Thyroid gland (tissue), 4 donors: ENCODE results near the gene LSP1. TPM values are rescaled to one million over a fixed set of nuclear protein-coding genes. Genes with fewer than 3 reads are reported as not detected.

Source experiments
- DNase-seq, 2 donors: peaks; one replicate each; pipeline ENCODE4 v3.0.0-alpha.2; 2019
- H3K27ac ChIP-seq, 3 donors: fragments of 200-600 bp; sonication (generic); 1 replicate in 2 of 3; 2 replicates in 1 of 3; pipeline ENCODE4 v1.5.1; 2016 to 2019; ENCODE audit warnings: mild to moderate bottlenecking in 1 of 3, moderate library complexity in 1 of 3
- H3K27me3 ChIP-seq: fragments of 200-600 bp; sonication (generic); one replicate; pipeline ENCODE4 v1.5.1; 2019
- H3K36me3 ChIP-seq, 2 donors: fragments of 200-600 bp; sonication (generic); one replicate each; pipeline ENCODE4 v1.5.1; 2016 to 2019
- H3K4me1 ChIP-seq, 2 donors: fragments of 200-600 bp; sonication (generic); one replicate each; pipeline ENCODE4 v1.5.1; 2017 to 2019
- H3K4me3 ChIP-seq, 3 donors: fragments of 200-600 bp; sonication (generic); replicated peaks in 1 of 3; 1 replicate in 2 of 3; 2 replicates in 1 of 3; pipeline ENCODE4 v1.5.1; 2016; ENCODE audit warnings: mild to moderate bottlenecking in 1 of 3
- H3K9me3 ChIP-seq: fragments of 200-600 bp; sonication (generic); one replicate; pipeline ENCODE4 v1.5.1; 2017
- CTCF ChIP-seq, 6 experiments: fragments of 200-600 bp in 3 of 6; fragments of 450-650 bp in 3 of 6; sonication (generic) in 3 of 6; IDR thresholded peaks; one replicate each; pipeline ENCODE4 v1.5.1; 2016 to 2019; ENCODE audit warnings: antibody characterized with exemption in 6 of 6, mild to moderate bottlenecking in 2 of 6, inconsistent platforms in 1 of 6, moderate library complexity in 1 of 6
- POLR2A ChIP-seq, 2 donors: fragments of 450-650 bp; IDR thresholded peaks; one replicate each; pipeline ENCODE4 v1.6.1; 2017; ENCODE audit warnings: antibody characterized with exemption in 2 of 2, mild to moderate bottlenecking in 2 of 2, moderate library complexity in 1 of 2
- WGBS, 2 donors: methylation state at CpG; one replicate each; pipeline ENCODE4 v1.1.5; 2017; 5-methylcytosine and 5-hydroxymethylcytosine counted together
- intact Hi-C: fragments of 100-400 bp; cut with DNase I; formaldehyde crosslinking; loops from one replicate; pipeline ENCODE4 v1.15.1; 2023
- total RNA-seq, 4 donors: library from RNA; depleted of rRNA; stranded (reverse); fragments of >200 nt; gene quantifications; one replicate each; pipeline ENCODE4 v1.2.3, GENCODE V29; 2016

Gene LSP1
- total RNA-seq, 4 donors from 2014 or later: 6.7 to 26.1 (median 10.5) TPM

GRCh38 chr11:1935156-1936071, 82.5 kb downstream of the LSP1 start:
- intact Hi-C loops: loop anchor here (2.0 kb wide), 1 partner anchor 23 kb away; no protein-coding TSS in a partner anchor
- no peaks in the 10 kb centered on the region for H3K36me3 ChIP-seq
- H3K4me1 ChIP-seq: no peaks in the 10 kb centered on the region
- DNase-seq: no peak
- H3K4me3 ChIP-seq: no peak overlapping the region
- no peak overlapping the region for H3K27ac ChIP-seq
- WGBS, 2 donors: 86 to 90% methylated on average over 9 to 19 of the region's 33 CpGs
- H3K9me3 ChIP-seq: no peaks in the 10 kb centered on the region
- TF ChIP-seq CTCF (IDR thresholded peaks at IDR 0.05) (no peak), POLR2A (IDR thresholded peaks at IDR 0.05) (no peak)
- no peaks in the 10 kb centered on the region for H3K27me3 ChIP-seq

GRCh38 chr11:1936072-1936780, 83.3 kb downstream of the LSP1 start:
- Histone ChIP-seq H3K36me3 (no peaks in the 10 kb centered on the region), H3K4me3 (no peak overlapping the region), H3K27ac (no peak overlapping the region), H3K4me1 (no peaks in the 10 kb centered on the region), H3K9me3 (no peaks in the 10 kb centered on the region), H3K27me3 (no peaks in the 10 kb centered on the region)
- WGBS, 2 donors: 91 to 92% methylated on average over 14 to 21 of the region's 34 CpGs
- no peak for TF ChIP-seq POLR2A (IDR thresholded peaks at IDR 0.05)
- TF ChIP-seq CTCF (IDR thresholded peaks at IDR 0.05): no peak
- no peak for DNase-seq
- intact Hi-C loops: no loop called here

DNA sequence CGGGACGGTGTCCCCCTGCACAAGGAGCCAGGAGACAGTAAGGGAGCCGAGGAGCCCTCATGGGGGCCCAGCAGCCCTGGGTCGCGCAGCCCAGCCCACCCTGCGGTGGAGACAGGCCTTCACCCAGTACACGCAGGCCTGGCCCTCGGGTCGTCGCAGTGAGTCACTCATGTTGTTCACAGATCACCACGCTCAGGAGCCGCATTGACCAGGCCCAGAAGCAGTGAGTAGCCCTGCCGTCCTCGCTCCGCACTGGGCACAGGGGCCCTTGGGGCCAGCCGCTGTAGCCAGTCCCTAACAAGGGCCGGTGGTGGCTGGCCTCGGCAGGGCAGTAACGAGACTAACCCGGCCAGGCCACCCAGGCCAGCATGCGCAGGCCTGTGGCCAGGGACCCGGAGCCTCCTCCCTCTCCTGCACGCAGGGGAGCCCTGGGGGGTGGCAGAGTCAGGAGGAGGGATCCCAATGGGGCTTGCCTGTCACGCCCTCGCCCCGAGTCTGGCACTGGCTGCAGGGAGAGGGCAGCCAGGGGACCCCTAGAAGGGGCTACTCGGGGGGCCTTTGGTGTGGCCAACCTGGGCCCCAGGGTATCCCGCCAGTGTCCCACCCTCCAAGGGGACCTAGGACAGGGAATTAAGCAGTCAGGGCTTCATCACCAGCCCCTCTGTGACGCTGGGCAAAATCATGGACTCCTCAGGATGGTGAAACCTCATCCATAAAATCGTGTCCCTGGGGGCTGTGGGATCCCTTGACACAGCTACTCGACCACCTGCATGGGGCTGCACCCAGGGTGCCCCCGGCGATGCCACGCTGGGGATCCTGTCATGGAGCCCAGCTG, 84.1 kb downstream of the LSP1 start:
- no peak overlapping the region for H3K27ac ChIP-seq
- intact Hi-C loops: no loop called here

DNA sequence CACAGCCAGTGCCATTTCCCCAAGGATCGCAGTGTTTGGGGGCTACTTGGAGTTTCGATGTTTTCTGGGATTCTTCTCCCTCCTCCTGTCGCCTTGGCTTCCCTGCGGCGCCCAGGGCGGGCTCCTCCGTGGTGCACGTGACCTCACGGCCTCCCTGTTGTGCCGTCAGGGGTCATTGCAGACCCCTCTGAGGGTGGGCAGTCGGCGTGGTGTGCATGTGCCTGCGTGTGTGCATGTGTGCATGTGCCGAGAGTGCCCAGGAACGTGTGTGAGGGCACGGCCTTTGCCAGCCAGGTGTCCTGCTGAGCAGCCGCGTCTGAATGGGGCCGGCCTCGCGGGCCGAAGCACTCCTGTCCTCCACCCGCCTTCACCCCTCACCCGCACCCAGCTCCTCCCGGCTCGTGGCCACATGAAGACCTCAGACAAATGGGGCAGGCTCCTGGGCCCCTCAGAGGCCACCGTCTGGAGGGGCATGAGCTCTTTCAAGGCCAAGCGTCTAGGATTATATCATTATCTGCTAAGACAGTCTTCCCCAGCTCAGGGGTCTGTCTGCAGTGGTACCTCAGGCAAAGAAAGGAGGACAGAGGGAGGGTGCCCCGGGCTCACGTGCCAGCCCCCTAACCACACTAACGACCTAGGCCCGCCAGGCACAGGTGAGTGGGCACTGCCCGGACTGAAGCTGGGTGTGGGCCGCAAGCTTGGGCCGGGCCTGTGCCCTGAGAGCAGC, 84.9 kb downstream of the LSP1 start:
- H3K4me1 ChIP-seq: no peaks in the 10 kb centered on the region
- H3K36me3 ChIP-seq: no peaks in the 10 kb centered on the region
- no peak for TF ChIP-seq POLR2A (IDR thresholded peaks at IDR 0.05)
- no peak overlapping the region for H3K27ac ChIP-seq
- WGBS, 2 donors: 80 to 86% methylated on average over 27 of the region's 35 CpGs
- no peak overlapping the region for H3K4me3 ChIP-seq
- no peak for DNase-seq
- no peaks in the 10 kb centered on the region for H3K27me3 ChIP-seq
- intact Hi-C loops: no loop called here
- H3K9me3 ChIP-seq: no peaks in the 10 kb centered on the region

More for the DNA sequence above, 84.1 kb downstream of the LSP1 start:
- Histone ChIP-seq H3K36me3 (no peaks in the 10 kb centered on the region), H3K4me3 (no peak overlapping the region), H3K4me1 (no peaks in the 10 kb centered on the region), H3K27me3 (no peaks in the 10 kb centered on the region), H3K9me3 (no peaks in the 10 kb centered on the region)
- TF ChIP-seq POLR2A (IDR thresholded peaks at IDR 0.05) (no peak), CTCF (IDR thresholded peaks at IDR 0.05) (no peak)
- WGBS, 2 donors: 87 to 92% methylated on average over 7 to 13 of the region's 34 CpGs
- DNase-seq: no peak
